Measurements from ENCODE around the gene OR4B1.

The OR4B1 gene

DNA sequence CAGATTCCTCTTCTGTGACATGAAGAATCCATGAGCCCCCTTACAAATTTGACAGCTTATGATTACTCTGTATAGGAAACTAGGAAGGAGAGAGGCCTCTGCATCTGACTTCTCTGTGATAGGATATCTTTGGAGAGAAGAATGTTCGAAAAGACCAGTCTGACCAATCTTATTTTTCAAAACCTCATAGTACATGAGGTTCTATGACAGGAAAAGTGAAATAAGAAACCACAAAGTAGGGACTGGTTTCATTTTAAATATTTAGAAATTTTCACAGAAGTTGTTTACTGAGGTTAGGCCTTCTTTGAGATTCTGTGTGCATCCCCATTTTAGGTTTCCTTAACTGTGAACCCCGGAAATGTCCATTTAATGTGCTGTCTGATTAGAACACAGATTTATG lies 45.0 kb downstream of the OR4B1 start:
- DNase-seq (ENCODE audit: low spot score), result no peak

DNA sequence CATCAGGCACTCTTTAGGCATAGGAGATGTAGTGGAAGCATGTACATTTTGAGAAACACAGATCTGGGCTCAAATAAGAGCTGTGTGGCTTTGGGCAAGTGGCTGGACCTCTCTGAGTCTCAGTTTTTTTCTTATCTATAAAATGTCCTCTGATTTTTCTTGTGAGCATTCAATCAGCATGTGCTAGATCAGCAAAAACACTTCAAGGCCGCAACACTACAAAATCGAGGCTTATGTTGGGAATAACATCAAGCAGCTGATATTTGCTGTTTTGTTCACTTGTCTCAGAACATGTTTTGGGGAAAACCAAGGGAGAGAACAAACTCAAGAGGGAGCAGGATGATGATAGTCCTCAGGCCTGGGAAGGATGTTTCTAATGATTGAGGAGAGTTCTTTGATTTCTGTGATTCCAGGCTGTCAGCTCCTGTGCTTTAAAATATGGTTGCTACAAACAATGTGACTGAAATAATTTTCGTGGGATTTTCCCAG lies 46.9 kb downstream of the OR4B1 start, which contains the start of gene OR4X1:
OR4X1 (plus strand) TSS at position 439 of the 489 bp plus-strand sequence; CDS start at position 439, 0 bp downstream.
- no peak for DNase-seq (ENCODE audit: low spot score)
